Small intestine (tissue), 7 donors: Measurements from ENCODE around the gene CLCN2. TPM values are rescaled to one million over a fixed set of nuclear protein-coding genes. Genes with fewer than 3 reads are reported as not detected.
A peak's percentile ranks its signal among the peaks of the same experiment; 100 is the strongest.

Experiments used
- DNase-seq, 2 donors: peaks; one replicate each; pipeline versions ENCODE4 v3.0.0 to v3.0.0-alpha.2; 2013
- FAIRE-seq: peaks from 2 replicates; lab custom pipeline; 2012; peaks lifted over from hg19 to GRCh38; lab: Jason Lieb, UNC
- H3K27ac ChIP-seq, 3 donors: one replicate each; pipeline ENCODE4 v1.5.1; 2013; ENCODE audit warnings: low read length in 2 of 3, mild to moderate bottlenecking in 2 of 3, control low read depth in 1 of 3, inconsistent platforms in 1 of 3, low read depth in 1 of 3, moderate library complexity in 1 of 3
- H3K27me3 ChIP-seq, 3 donors: one replicate each; pipeline ENCODE4 v1.6.1; 2013; ENCODE audit warnings: low read length in 3 of 3, inconsistent platforms in 1 of 3; ENCODE audit not compliant: control insufficient read depth in 3 of 3, insufficient read depth in 3 of 3
- H3K36me3 ChIP-seq, 3 donors: one replicate each; pipeline ENCODE4 v1.6.1; 2013; ENCODE audit warnings: low read length in 3 of 3, inconsistent platforms in 1 of 3, low read depth in 1 of 3, mild to moderate bottlenecking in 1 of 3, moderate library complexity in 1 of 3; ENCODE audit not compliant: control insufficient read depth in 3 of 3, insufficient read depth in 2 of 3
- H3K4me1 ChIP-seq, 3 donors: one replicate each; pipeline ENCODE4 v1.6.1; 2013; ENCODE audit warnings: low read length in 2 of 3, inconsistent platforms in 1 of 3, low read depth in 1 of 3, mild to moderate bottlenecking in 1 of 3, moderate library complexity in 1 of 3; ENCODE audit not compliant: control insufficient read depth in 3 of 3, insufficient read depth in 2 of 3
- H3K4me3 ChIP-seq, 3 donors: one replicate each; pipeline ENCODE4 v1.5.1; 2013; ENCODE audit warnings: low read length in 3 of 3, control low read depth in 1 of 3, inconsistent platforms in 1 of 3, low read depth in 1 of 3, mild to moderate bottlenecking in 1 of 3, moderate library complexity in 1 of 3
- H3K9me3 ChIP-seq, 2 donors: one replicate each; pipeline ENCODE4 v1.6.1; 2013; ENCODE audit warnings: low read depth in 1 of 2, low read length in 1 of 2; ENCODE audit not compliant: control insufficient read depth in 2 of 2, insufficient read depth in 1 of 2
- WGBS, 3 donors: extraction: QIAGEN DNeasy Blood & Tissue Kit; methylation state at CpG; one replicate each; pipeline ENCODE4 v1.1.7; 2013; 5-methylcytosine and 5-hydroxymethylcytosine counted together
- polyA plus RNA-seq, 4 donors: library from polyadenylated mRNA; stranded (reverse) in 3 of 4; unstranded in 1 of 4; fragments of 200-250 nt in 3 of 4; fragments of 120-200 nt in 1 of 4; gene quantifications; one replicate each; pipeline versions ENCODE4 v1.2.1 to v1.2.3, GENCODE V29; 2013
- donor health status: healthy with polysubstance abuse.
- donor health status: control.
- donor health status: control.
- donor health status: Bipolar disorder and iron deficiency.
- donor health status: healthy.

CLCN2 gene
- polyA plus RNA-seq, 4 donors, result 10.0 to 30.9 (median 15.3) TPM

DNA sequence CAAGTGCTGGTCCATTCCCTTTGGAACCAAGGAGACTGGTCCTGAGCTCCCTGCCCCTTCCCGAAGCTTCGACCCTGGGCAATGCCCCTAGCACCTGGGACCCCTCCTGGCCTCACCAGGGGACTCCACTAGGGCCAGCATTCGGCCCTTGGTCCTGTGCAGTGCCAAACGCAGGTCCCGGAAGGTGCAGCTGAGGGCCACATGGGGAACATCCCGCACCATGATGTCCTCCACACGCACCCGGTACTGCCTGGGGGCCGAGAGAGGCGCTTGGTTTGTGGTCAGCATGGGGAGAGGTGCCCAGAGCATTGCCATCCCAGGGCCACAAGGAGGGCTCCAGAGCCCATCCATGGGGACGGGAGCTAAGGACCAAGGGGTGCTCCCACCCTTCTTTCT is 7.9 kb downstream of the CLCN2 start:
- no peak for DNase-seq
- Histone ChIP-seq H3K27me3 (no peaks in the 10 kb centered on the region), H3K9me3 (no peaks in the 10 kb centered on the region), H3K4me1 (peaks cover 4 to 18% (median 8%) of the 10 kb centered on the region in 3 donors), H3K36me3 (peaks cover 0 to 89% (median 2%) of the 10 kb centered on the region in 3 donors), H3K4me3 (no peak overlapping the region), H3K27ac (no peak overlapping the region)
- FAIRE-seq, result no peak
- 94 to 95% (median 94%) methylated on average over 11 of the region's 11 CpGs for WGBS, 3 donors

DNA sequence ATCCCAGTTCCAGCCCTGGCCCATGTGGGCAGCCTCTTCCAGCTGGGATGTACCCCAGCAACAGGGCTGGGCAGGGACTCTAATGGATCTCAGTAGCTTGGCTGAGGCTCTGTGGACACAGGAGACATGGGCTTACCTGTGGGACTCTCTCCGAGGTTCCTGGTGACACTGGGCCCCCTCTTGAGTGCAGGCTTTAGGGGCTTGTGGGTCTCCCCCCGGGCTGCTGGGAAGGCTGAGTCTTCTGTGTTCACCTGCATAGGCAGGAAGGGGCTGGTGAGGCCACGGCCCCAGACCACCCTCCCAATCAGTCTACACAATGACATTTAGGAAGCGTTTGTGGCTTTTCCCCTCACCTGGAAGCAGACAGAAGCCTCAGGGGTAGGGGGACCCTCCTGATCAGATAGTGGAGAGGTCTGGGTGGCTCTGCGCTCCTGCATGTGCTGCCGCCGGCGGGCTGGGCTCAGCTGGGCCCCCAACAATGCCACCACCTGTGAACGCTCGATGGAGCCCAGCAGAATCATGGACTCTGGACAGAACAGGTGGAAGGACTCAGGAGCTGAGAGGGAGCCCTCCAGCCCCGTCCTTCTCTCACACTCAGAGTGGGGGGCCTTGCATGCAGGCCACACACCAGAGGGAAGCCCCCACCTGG is 8.4 kb downstream of the CLCN2 start:
- H3K27me3 ChIP-seq, result no peaks in the 10 kb centered on the region
- no peak overlapping the region for H3K4me3 ChIP-seq
- no peaks in the 10 kb centered on the region for H3K9me3 ChIP-seq
- DNase-seq, result no peak
- 62 to 78% (median 76%) methylated on average over 11 of the region's 11 CpGs for WGBS, 3 donors
- H3K36me3 ChIP-seq, result peaks cover 0 to 86% (median 2%) of the 10 kb centered on the region in 3 donors
- H3K4me1 ChIP-seq, result peaks cover 4 to 18% (median 8%) of the 10 kb centered on the region in 3 donors
- H3K27ac ChIP-seq, result peak overlapping the region; percentile 74 to 92 (median 89)
- FAIRE-seq, result no peak

DNA sequence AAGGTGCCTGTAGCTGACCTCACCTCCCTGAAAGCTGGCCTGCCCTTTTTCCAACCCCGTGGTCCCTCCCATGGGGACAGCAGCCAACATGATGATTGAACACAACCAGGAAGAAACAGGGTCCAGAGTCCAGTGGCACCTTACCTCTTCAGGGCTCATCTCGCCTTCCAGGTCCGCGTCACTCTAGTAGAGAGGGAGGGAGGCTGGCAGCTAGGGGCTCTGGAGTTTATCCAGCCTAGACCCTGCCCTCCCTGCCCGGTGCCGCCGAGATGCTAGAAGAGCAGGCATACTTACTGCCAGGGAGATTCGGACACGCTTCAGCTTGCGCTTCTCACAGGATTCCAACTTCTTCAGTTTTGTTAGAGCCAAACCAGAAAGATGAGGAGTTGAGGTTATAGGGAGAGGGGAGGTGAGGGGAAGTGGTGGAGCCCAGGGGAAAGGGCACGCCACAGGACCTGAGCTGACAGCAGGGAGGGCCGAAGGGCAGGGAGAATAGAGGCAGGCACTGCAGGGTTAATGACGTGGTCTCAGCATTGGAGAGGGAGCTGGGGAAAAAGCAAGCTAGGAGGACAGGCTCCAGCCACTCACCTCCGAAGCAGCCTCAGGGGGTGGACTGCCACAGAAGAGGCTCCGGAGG is 9.1 kb downstream of the CLCN2 start:
- Histone ChIP-seq H3K4me3 (peak overlapping the region in 1 of 3 donors; percentile 28), H3K4me1 (peaks cover 4 to 18% (median 8%) of the 10 kb centered on the region in 3 donors), H3K27ac (peak overlapping the region; percentile 74 to 92 (median 89)), H3K27me3 (no peaks in the 10 kb centered on the region), H3K9me3 (no peaks in the 10 kb centered on the region), H3K36me3 (peaks cover 0 to 82% (median 0%) of the 10 kb centered on the region in 3 donors)
- DNase-seq (peak; percentile 93 to 99), FAIRE-seq (no peak)
- 25 to 61% (median 38%) methylated on average over 15 of the region's 15 CpGs for WGBS, 3 donors

DNA sequence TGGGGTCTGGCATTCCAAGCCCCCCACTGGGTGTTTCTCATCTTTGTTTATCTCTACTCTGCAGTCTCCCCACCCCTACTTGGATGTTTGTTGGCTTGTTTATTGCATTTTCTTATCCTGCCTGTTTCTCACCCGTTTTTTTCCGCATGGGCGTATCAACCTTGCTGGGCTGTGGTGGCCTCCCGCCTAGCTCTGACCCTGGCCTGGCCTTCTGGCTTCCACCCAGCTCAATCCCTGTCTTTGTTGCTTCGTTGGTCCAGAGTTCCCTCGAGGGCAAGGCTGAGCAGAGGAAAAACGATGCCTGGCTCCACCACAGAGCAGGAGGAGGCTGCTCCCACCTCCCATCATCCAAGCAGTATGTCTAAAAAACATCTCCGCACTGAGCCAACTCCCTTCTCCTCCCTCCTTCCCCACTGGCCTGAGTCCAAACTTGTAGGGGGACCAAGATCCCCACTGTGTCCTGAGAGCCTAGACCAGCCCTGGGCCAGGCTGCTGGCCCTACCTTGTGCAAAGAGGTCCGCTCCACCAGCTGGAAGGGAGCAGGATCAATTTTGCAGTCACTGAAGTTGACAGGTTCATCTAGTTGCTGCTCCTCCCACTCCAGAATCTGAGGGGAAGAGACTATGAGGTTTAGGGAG is 9.8 kb downstream of the CLCN2 start:
- Histone ChIP-seq H3K4me1 (peaks cover 4 to 18% (median 8%) of the 10 kb centered on the region in 3 donors), H3K9me3 (no peaks in the 10 kb centered on the region), H3K27ac (peak overlapping the region; percentile 74 to 92 (median 89)), H3K36me3 (peaks cover 0 to 81% (median 0%) of the 10 kb centered on the region in 3 donors), H3K27me3 (no peaks in the 10 kb centered on the region), H3K4me3 (no peak overlapping the region)
- WGBS, 3 donors, result 30 to 45% (median 36%) methylated on average over 9 of the region's 9 CpGs
- DNase-seq (no peak), FAIRE-seq (no peak)

DNA sequence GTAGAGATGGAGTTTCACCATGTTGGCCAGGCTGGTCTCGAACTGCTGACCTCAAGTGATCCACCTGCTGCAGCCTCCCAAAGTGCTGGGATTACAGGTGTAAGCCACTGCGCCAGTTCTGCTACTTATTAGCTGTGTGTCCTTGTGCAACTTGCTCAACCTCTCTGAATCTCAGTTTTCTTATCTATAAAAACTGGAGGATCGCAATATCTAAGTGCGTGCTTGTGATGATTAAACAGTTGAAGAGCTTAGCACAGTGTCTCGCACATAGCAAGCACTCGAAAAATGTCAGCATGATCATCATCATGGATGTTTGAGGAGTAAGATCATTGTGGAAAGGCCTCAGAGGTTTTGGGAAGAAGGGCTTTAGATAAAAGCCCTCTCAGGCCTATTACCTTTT is 10.8 kb downstream of the CLCN2 start:
- Histone ChIP-seq H3K27ac (no peak overlapping the region), H3K9me3 (no peaks in the 10 kb centered on the region), H3K4me1 (peaks cover 4 to 25% (median 11%) of the 10 kb centered on the region in 3 donors), H3K4me3 (no peak overlapping the region), H3K27me3 (no peaks in the 10 kb centered on the region), H3K36me3 (peaks cover 0 to 78% (median 0%) of the 10 kb centered on the region in 3 donors)
- WGBS, 3 donors, result 93 to 98% (median 95%) methylated on average over 6 of the region's 6 CpGs
- FAIRE-seq (no peak), DNase-seq (no peak)

DNA sequence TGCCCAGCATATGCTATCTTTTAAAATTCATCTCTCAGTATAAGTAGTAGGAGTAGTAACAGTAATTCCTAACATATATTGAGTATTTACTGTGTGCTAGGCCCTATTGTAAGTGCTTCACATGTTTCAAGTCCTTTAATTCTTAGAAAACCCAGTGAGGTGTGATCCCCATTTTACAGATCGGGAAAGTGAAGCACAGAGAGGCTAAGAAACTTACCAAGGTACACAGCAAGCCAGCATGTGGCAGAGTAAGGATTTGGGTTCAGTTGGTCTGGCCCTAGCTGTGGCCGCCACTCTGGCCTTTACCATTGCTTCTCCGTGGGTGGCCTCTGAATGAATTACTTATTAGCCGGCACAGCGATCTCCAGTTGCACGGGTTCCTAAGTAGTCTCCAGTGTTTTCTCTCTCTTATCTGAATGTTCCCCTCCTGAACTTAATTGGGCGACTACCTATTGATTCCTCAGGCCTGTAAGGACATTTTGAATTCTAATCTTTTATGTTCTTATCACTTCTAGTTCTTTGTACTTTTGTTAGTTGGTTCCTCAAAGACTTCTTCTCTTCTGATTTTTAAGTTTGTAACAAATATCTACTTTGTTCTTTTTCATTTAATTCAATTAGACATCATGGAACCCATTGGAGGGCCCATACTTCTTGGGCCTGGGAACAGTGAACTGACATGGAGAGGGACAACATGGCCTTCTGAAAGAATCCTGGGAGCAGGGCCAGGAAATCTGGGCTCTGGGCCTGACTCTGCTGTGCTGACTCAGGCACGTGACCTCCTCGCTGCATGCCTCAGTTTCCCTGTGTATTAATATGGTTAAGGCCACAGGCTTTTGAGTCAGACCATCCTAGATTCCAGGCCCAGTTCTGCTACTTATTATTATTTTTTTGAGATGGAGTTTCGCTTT is 11.6 kb downstream of the CLCN2 start:
- DNase-seq (no peak), FAIRE-seq (no peak)
- Histone ChIP-seq H3K27me3 (no peaks in the 10 kb centered on the region), H3K4me3 (no peak overlapping the region), H3K9me3 (no peaks in the 10 kb centered on the region), H3K36me3 (peaks cover 0 to 77% (median 2%) of the 10 kb centered on the region in 3 donors), H3K4me1 (peaks cover 4 to 33% (median 11%) of the 10 kb centered on the region in 3 donors), H3K27ac (no peak overlapping the region)
- WGBS, 3 donors, result 86 to 95% (median 93%) methylated on average over 10 of the region's 10 CpGs

DNA sequence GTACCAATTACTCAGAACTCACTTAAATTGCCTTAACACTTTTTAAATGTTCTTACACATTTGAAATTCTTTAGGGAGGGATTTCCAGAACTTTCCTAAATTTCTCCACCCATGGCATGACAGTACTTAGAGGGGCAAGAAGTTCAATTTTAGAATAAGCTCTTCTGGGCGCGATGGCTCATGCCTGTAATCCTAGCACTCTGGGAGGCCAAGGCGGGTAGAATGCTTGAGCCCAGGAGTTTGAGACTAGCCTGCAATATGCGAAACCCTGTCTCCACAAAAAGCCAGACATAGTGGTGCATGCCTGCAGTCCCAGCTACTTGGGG is 13.4 kb downstream of the CLCN2 start:
- Histone ChIP-seq H3K4me3 (no peak overlapping the region), H3K9me3 (no peaks in the 10 kb centered on the region), H3K4me1 (peaks cover 4 to 31% (median 10%) of the 10 kb centered on the region in 3 donors), H3K27me3 (no peaks in the 10 kb centered on the region), H3K36me3 (peaks cover 0 to 74% (median 3%) of the 10 kb centered on the region in 3 donors), H3K27ac (no peak overlapping the region)
- FAIRE-seq, result no peak
- 81 to 97% (median 91%) methylated on average over 4 of the region's 4 CpGs for WGBS, 3 donors
- DNase-seq, result no peak
